Activated CD8-positive, alpha-beta memory T cell treated with anti-CD3 and anti-CD28 coated beads for 36 hours (primary cell): ENCODE measurements around the gene YTHDC1. TPM values are rescaled to one million over a fixed set of nuclear protein-coding genes. Genes with fewer than 3 reads are reported as not detected.

Experiments
- CTCF ChIA-PET: fragments of 350-600 bp; sonication (Branson Sonifier 250); formaldehyde crosslinking; loops from one replicate; lab custom pipeline; 2021; ENCODE audit warnings: antibody characterized with exemption; lab: Charles Lee
- POLR2A ChIA-PET: fragments of 350-600 bp; sonication (Branson Sonifier 250); formaldehyde crosslinking; loops from one replicate; lab custom pipeline; 2021; ENCODE audit warnings: antibody characterized with exemption; lab: Charles Lee
- total RNA-seq, 2 experiments: library from RNA; stranded (reverse); gene quantifications; one replicate each; pipeline ENCODE4 v1.2.3, GENCODE V29; 2021

Gene YTHDC1
- total RNA-seq, 2 experiments from 2014 or later, result 66.0 to 70.7 TPM

- CTCF ChIA-PET, result interaction anchor here (0.6 to 1.1 kb wide), 2 partner anchors 13 to 38 kb away, joined by 3 read pairs; no protein-coding TSS in a partner anchor
- POLR2A ChIA-PET, result no interaction called here
Observed at GRCh38 chr4:68361146-68361589, 11.3 kb upstream of the YTHDC1 start.

DNA sequence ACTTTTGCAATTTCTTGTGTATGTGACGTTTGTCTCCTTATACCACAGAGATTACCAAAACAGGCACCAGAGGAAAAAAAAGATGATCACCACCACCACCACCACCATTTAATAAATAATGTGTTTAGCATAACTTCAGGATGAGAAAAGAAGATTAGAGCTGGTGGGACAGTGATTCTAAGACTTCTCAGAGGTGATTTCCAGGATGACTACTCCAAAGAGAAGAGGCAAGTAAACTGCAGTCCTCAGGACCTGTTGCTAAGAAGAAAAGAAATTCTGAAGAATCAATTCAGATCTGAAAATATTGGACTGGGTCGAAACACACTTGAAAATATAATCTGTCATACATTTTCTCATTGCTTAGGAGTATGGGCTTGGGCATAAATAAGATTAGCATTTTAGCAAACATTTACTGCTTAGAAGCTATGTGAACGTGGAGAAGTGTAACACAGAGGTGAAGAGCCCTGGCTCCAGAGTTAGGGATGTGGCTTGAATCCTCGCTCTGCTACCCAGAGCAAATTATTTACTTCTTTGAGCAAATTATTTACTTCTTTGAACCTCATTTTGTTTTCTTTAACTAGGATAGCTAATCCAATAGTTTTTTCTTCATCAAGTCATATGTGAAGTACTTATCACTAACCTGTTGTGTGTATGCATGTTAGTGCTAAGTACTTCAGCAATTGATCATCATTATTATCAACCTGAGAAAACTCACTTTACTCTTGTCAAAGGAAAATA, 10.5 kb upstream of the YTHDC1 start:
- ChIA-PET CTCF (interaction anchor here (1.1 kb wide), 1 partner anchor 37 kb away, joined by 3 read pairs; no protein-coding TSS in a partner anchor), POLR2A (no interaction called here)

- POLR2A ChIA-PET, result no interaction called here
- CTCF ChIA-PET, result no interaction called here
Observed at GRCh38 chr4:68359508-68359907, 9.6 kb upstream of the YTHDC1 start.

- CTCF ChIA-PET, result no interaction called here
- POLR2A ChIA-PET, result no interaction called here
Observed at GRCh38 chr4:68358988-68359387, 9.1 kb upstream of the YTHDC1 start.

DNA sequence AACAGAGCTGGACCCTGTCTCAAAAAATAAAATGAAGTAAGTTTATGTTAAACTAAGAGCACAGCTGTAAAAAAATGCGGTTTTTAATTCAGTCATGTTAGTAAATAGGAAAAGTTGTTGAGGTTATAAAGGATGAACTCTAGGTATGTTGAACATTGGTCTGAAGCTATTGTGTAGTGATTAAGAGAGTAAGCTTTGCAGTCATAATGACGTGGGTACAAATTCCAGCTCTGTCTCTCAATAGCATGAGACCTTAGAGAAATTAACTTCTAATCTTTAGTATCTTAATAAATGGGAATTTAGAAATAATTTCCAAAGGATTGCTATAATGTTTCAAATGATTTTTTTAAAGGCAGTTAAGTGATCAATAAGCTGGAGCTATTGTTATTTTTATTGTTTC, 2.9 kb upstream of the YTHDC1 start:
- POLR2A ChIA-PET, result no interaction called here
- CTCF ChIA-PET, result interaction anchor here (0.5 kb wide), 1 partner anchor 43 kb away, joined by 4 read pairs; no protein-coding TSS in a partner anchor

- ChIA-PET POLR2A (no interaction called here), CTCF (no interaction called here)
Observed at GRCh38 chr4:68349279-68349648, 626 bp downstream of the YTHDC1 start.

DNA sequence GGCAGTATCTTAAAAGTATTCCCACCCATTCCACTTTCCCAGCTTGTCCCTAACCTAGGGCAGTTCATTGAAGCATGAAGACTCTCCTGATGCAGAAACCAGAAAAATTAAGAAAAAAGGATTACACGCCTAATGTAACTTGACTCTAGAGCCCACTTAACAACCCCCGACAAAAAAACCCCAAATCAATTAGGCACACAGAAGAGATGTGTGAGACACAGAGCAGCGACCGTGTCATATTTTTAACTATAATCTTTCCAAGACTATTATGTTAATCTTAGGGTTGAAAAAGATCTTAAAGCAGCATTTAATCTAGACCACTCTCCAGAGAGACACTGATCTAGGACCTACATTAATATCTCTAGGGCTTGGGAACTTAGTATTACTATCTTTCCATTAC, 1.3 kb downstream of the YTHDC1 start:
- ChIA-PET CTCF (no interaction called here), POLR2A (no interaction called here)

DNA sequence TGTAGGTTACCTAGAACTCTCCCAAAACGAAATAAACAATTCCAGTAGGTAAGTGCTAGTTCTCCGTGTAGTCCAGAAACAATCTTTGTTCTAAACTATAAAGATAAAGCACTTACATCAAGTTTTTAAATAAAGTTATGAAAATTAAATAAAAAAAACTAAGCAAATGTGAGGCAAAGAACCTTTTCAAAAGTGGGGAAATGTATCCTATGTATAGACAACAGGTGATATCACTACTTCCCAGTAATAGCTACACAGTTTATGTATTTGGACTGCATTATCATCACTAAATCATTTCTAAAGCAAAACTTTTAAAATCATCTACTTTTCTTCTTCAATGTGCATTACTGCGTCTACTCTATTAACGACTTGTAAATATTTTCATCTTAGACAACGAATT, 2.0 kb downstream of the YTHDC1 start:
- CTCF ChIA-PET, result no interaction called here
- POLR2A ChIA-PET, result no interaction called here

- ChIA-PET POLR2A (no interaction called here), CTCF (no interaction called here)
Observed at GRCh38 chr4:68346461-68346860, 3.4 kb downstream of the YTHDC1 start.

DNA sequence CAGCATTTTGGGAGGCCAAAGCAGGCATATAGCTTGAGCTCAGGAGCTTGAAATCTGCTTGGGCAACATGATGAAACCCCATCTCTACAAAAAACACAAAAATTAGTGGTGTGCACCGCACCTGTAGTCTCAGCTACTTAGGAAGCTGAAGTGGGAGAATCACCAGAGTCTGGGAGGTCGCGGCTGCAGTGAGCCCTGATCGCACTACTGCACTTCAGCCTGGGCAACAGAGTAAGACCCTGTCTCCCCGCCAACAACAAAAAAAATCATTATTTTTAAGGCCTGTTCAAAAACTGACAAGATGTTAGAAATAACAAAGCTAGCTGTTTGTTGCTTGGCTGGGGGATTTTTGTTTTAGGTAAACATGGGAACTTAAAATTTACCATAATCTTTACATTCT, 5.1 kb downstream of the YTHDC1 start:
- ChIA-PET CTCF (no interaction called here), POLR2A (no interaction called here)

DNA sequence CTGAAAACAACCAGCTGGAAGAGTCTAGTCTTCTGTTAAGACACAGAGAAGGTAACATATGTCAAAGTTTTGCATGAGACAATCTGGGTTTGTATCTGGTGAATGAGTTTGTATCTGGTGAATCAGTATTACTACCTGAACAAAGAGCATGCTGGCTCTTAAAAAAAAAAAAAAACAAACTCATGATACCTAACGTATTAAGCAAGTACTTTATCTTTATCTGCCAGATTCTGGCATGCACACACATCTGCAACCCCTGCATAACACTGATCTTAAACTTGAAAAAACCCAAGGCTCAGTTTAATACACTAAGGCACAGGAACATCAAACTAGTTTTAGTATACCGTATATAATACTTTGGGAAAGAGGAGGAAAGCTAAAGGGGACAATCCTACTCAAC, 5.8 kb downstream of the YTHDC1 start:
- CTCF ChIA-PET, result interaction anchor here (0.7 kb wide), 1 partner anchor 584 kb away, joined by 3 read pairs; no protein-coding TSS in a partner anchor
- POLR2A ChIA-PET, result no interaction called here

DNA sequence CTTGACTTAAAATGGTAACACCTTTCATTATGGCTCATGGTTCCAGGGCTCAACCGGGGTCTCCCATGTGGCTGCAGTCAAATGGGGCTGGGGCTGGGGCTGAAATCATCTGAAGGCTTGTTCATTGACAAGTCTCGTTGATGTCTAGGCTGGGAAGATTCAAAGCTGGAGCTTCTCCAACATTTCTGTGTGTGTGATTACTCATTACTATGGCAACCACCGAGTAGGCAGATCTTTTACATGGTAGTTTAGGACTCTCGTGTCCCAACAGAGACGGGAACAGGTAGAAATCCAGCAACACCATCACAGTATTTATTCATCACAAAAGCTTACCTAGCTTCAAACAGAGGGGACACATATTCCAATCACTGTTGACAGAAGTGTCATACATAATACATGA, 7.8 kb downstream of the YTHDC1 start:
- ChIA-PET POLR2A (no interaction called here), CTCF (no interaction called here)

DNA sequence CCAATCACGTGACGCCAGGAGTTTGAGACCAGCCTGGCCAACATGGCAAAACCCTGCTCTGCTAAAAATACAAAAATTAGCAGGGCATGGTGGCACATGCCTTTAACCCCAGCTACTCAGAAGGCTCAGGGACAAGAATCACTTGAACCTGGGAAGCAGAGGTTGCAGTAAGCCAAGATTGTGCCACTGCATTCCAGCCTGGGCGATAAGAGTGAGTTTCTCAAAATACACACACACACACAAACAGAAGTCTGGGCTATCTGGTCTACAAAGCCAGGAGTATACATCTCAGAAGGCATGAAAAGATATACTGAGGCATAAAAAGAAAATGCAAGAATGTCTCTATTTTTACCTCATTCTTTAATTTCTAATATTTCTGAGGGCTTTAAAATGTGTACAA, 11.3 kb downstream of the YTHDC1 start:
- ChIA-PET CTCF (no interaction called here), POLR2A (no interaction called here)

DNA sequence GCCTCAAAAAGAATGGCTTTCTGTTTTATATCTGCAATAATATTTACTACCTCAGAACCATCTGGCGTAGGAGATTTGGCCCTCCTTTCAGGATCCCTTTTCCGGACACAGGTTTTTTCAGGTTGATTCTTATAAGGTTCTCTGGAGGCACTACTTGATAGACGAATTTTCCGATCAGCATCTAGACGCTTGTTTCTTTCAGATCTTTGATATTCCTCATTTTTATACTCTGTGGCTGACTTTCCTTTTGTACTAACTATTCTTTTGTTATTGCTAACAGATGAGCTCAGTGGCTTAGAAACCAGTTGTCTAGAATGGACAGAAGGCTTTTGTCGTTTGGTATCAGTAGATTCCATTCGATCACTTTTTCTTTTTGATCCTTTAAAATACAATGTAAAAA, 12.4 kb downstream of the YTHDC1 start:
- ChIA-PET POLR2A (no interaction called here), CTCF (no interaction called here)

DNA sequence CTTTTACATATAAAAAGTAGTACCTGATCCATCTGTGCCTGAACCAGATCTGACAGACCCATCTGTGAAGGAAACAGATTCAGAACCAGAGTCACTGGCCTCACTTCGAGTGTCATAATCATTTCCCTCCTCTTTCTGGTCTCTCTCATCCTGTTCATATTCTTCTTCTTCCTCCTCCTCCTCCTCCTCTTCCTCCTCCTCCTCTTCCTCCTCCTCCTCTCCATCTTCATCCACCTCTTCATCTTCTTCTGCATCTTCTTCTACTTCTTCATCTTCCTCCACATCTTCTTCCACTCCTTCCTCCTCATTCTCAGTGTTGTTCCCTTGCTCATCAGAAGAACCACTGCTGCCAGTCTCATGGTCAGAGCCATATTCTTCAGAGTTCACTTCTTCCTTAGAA, 12.9 kb downstream of the YTHDC1 start:
- ChIA-PET CTCF (no interaction called here), POLR2A (no interaction called here)

- CTCF ChIA-PET, result no interaction called here
- POLR2A ChIA-PET, result no interaction called here
Observed at GRCh38 chr4:68336530-68336929, 13.4 kb downstream of the YTHDC1 start.

DNA sequence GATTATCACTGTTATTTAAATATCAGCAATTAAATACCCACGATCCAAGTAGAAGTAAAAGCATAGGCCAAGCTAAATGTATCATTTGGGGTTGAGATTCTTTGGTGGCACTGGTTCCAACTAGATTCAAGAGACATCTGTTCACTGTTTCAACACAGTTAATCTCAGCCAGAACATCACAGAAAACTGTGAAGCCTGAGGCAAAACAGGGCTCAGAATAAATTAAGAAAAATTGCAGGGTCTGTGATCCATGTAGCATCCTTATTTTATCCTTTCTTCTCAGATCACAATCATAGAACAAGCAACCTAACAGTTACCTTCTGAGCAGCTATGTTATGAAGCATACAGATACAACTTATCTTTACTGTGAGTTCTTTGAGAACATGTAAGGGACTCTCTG, 23.7 kb downstream of the YTHDC1 start:
- ChIA-PET CTCF (no interaction called here), POLR2A (no interaction called here)

- CTCF ChIA-PET, result no interaction called here
Observed at GRCh38 chr4:68324519-68325262, 25.2 kb downstream of the YTHDC1 start.

GRCh38 chr4:68319040-68319439, 30.9 kb downstream of the YTHDC1 start:
- ChIA-PET POLR2A (no interaction called here), CTCF (no interaction called here)

More at GRCh38 chr4:68324519-68325262, 25.2 kb downstream of the YTHDC1 start:
- POLR2A ChIA-PET, result no interaction called here

GRCh38 chr4:68316193-68316969, 33.5 kb downstream of the YTHDC1 start:
- ChIA-PET CTCF (no interaction called here), POLR2A (no interaction called here)
